AG09309 (cell line): ENCODE results near the gene PTPRG.

Source experiments
- DNase-seq: peaks from one replicate; pipeline ENCODE4 v3.0.0-alpha.2; 2010; ENCODE audit warnings: low read depth
- H3K4me3 ChIP-seq: 2 replicates; pipeline ENCODE4 v1.5.1; 2011; ENCODE audit warnings: mild to moderate bottlenecking, low read depth, low read length, moderate library complexity; ENCODE audit not compliant: control insufficient read depth
- TF ChIP-seq, protein P1 (sequence below): IDR thresholded peaks from 2 replicates; pipeline ENCODE4 v1.5.1; 2011; ENCODE audit warnings: mild to moderate bottlenecking, low read depth, low read length, inconsistent platforms; ENCODE audit not compliant: insufficient read depth, control insufficient read depth; ENCODE audit errors: missing control alignments

The PTPRG gene

DNA sequence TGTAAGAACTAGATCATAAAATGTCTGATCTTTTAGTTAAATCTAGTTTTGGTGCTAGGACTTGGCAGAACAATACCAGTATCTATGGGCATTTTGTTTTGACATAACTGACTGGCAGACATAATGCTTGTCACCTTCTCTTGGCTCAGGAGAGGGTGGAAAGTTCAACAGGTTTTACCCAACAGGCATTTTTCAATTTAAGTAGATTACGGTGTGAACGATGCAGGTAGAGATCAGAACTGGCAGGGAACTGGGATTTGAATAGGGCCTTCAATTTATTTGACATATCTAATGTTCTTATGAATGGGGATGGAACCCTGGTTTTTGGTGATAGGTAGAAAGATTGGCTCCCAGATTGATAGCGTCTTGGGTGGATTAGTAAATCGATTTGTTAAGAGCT lies 460.9 kb downstream of the PTPRG start:
- TF ChIP-seq, protein P1, sequence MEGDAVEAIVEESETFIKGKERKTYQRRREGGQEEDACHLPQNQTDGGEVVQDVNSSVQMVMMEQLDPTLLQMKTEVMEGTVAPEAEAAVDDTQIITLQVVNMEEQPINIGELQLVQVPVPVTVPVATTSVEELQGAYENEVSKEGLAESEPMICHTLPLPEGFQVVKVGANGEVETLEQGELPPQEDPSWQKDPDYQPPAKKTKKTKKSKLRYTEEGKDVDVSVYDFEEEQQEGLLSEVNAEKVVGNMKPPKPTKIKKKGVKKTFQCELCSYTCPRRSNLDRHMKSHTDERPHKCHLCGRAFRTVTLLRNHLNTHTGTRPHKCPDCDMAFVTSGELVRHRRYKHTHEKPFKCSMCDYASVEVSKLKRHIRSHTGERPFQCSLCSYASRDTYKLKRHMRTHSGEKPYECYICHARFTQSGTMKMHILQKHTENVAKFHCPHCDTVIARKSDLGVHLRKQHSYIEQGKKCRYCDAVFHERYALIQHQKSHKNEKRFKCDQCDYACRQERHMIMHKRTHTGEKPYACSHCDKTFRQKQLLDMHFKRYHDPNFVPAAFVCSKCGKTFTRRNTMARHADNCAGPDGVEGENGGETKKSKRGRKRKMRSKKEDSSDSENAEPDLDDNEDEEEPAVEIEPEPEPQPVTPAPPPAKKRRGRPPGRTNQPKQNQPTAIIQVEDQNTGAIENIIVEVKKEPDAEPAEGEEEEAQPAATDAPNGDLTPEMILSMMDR, result no peak
- DNase-seq, result no peak
- no peak overlapping the region for H3K4me3 ChIP-seq

DNA sequence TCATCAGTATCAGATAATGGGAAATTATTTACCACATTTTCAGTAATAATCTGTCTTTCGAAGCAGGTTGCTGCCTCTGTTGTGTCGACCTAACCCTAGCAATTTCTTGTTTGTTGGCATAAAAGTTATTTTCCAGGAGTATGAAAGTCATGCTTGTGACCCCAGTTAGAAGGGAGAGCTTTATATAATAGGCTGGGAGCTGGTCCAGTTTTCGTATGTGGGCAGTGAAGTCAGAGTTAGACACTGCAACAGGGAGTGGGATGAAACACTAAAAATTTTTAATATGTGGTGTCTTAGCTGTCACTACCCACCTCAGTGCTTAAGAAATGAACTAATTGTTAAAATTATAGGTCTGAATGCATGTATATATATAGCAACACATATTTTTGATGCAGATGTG lies 463.5 kb downstream of the PTPRG start:
- no peak for DNase-seq
- TF ChIP-seq, protein P1, result no peak
- no peak overlapping the region for H3K4me3 ChIP-seq

DNA sequence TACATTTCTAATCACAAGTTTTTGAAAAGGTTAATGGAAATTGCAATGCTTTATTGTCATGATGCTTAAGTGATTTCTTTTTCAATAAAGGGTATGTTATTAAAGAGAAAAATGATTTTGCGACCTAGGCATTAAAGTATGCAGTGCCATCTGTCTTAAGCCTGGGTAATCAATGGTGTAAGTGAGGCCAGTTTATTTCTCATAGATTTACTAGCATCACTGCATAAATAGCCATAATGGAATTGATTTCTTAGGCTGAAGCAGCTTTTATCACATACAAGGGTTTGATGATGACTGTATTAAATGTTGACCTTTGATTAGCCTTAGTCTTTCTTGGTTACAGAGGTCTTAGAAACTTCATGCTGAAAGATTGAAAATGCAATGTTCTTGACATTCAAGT lies 464.5 kb downstream of the PTPRG start:
- no peak overlapping the region for H3K4me3 ChIP-seq
- TF ChIP-seq, protein P1, result no peak
- DNase-seq, result no peak

DNA sequence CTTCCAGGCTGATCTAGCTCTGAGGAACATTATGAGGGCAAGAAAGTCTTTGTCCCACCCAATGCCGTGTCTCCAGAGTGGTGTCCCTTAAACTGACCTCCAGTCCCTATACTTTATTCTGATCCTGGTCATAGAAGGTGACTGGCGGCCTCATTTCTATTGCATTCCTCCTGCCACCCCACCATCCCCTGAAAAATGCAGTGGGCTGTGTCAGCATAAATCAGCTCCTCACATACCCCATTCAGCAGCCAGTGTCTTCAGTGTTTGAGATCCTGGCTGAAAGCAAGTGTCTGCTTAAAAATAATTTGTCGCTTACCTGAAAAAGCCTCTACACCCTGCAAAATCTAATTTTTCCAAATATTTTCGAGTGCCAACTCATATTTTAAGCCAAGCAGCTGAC lies 465.9 kb downstream of the PTPRG start:
- H3K4me3 ChIP-seq, result no peak overlapping the region
- DNase-seq, result no peak
- TF ChIP-seq, protein P1, result no peak

DNA sequence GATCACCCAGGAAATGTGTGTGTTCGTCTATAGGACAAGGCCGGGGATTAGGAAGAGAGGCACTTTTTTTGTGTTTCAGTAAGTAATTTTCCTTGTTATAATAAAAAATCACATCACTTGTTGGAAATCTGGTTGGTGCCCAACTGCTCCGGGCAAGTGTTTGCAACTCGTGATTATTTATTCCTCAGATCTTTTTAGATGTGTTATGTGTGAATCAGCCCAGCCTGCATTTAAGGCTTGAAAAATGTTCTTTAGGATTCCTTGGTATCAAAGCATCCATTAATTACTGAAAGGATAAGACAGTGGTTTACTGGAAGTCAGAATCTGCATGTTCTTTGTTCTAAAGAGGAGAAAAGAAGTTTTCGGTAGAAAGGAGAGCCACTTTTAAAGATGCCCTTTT lies 466.4 kb downstream of the PTPRG start:
- DNase-seq, result no peak
- H3K4me3 ChIP-seq, result no peak overlapping the region
- TF ChIP-seq, protein P1, result no peak

DNA sequence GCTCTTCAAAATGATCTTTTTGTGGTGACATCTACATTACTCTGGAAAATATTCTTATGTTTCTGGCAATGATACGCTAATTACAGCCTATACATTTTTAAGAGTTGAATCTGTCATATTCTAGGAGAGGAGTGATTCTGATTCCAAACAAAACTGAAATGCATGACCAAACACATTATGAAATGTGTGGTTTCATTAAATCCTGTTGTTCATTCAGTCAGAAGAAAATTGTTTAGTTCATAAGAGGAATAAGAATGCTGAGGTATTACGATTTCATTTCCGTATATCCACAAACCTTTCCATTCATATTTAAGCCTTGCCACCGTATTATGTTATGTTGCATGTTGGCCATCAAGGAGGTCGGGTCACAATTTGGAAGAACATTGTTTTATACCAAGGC lies 466.9 kb downstream of the PTPRG start:
- no peak for DNase-seq
- TF ChIP-seq, protein P1, result no peak

DNA sequence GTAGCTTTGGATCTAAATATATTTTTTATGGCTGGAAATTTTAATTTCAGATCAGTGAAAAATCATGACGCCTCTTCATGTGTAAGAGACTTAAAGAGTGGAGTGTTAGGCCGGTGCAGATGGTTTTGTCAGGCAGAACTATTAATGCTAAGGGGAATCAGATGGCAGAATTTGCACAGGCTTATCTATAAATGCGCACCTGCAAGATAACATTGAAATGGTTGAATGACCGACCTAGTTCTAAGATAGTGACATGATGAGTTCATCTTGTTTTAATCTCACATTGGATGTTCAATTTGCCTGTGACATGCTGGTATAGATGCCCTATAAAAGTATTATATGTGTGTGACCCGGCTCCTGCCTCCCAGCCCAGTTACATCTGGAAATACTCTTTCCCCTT lies 471.4 kb downstream of the PTPRG start:
- no peak for DNase-seq
- TF ChIP-seq, protein P1, result no peak
- H3K4me3 ChIP-seq, result no peak overlapping the region

More for the DNA sequence above, 466.9 kb downstream of the PTPRG start:
- no peak overlapping the region for H3K4me3 ChIP-seq
